Esophagus squamous epithelium (tissue), 5 donors: ENCODE results near the gene MUC3A. TPM values are rescaled to one million over a fixed set of nuclear protein-coding genes. Genes with fewer than 3 reads are reported as not detected.

Experiments used
- DNase-seq: peaks from one replicate; lab custom pipeline; 2025; lab: John Stamatoyannopoulos, UW
- H3K27ac ChIP-seq, 4 donors: fragments of 200-600 bp; sonication (generic); one replicate each; pipeline ENCODE4 v1.5.1; 2016 to 2019; ENCODE audit warnings: mild to moderate bottlenecking in 1 of 4
- H3K27me3 ChIP-seq, 4 donors: fragments of 200-600 bp; sonication (generic); 1 replicate in 3 of 4; 2 replicates in 1 of 4; pipeline versions ENCODE4 v1.5.1 to v1.6.0; 2017 to 2021; ENCODE audit warnings: antibody characterized with exemption in 1 of 4
- H3K36me3 ChIP-seq, 3 donors: fragments of 200-600 bp; sonication (generic); one replicate each; pipeline ENCODE4 v1.5.1; 2016 to 2019
- H3K4me1 ChIP-seq, 3 donors: fragments of 200-600 bp; sonication (generic); one replicate each; pipeline ENCODE4 v1.5.1; 2017 to 2019
- H3K4me3 ChIP-seq, 4 donors: fragments of 200-600 bp; sonication (generic); 1 replicate in 3 of 4; 2 replicates in 1 of 4; pipeline ENCODE4 v1.5.1; 2016 to 2019; ENCODE audit warnings: mild to moderate bottlenecking in 2 of 4, moderate library complexity in 1 of 4
- H3K9me3 ChIP-seq, 3 donors: fragments of 200-600 bp; sonication (generic); one replicate each; pipeline ENCODE4 v1.5.1; 2016 to 2019
- CTCF ChIP-seq, 6 experiments: fragments of 450-650 bp in 4 of 6; fragments of 200-600 bp in 2 of 6; sonication (generic) in 2 of 6; IDR thresholded peaks; one replicate each; pipeline ENCODE4 v1.5.1; 2016 to 2019; ENCODE audit warnings: antibody characterized with exemption in 6 of 6, mild to moderate bottlenecking in 4 of 6, moderate library complexity in 4 of 6
- POLR2A ChIP-seq, 4 donors: fragments of 450-650 bp; IDR thresholded peaks; one replicate each; pipeline ENCODE4 v1.6.1; 2017; ENCODE audit warnings: antibody characterized with exemption in 4 of 4, mild to moderate bottlenecking in 4 of 4, moderate library complexity in 3 of 4
- WGBS, 2 donors: methylation state at CpG; one replicate each; pipeline ENCODE4 v1.1.5; 2018; 5-methylcytosine and 5-hydroxymethylcytosine counted together
- intact Hi-C: fragments of 100-400 bp; cut with DNase I; formaldehyde crosslinking; loops from one replicate; pipeline ENCODE4 v1.15.0; 2022
- total RNA-seq, 4 donors: library from RNA; depleted of rRNA; stranded (reverse); fragments of >200 nt; gene quantifications; one replicate each; pipeline ENCODE4 v1.1.0, GENCODE V29; 2016
- donor health status: DM: yes; HTN: yes; CAD: no.

MUC3A gene
- total RNA-seq, 4 donors from 2014 or later: under 0.01 TPM; not detected in 3

- no peak for DNase-seq
- WGBS, 2 donors: 5 to 26% methylated on average over 3 to 4 of the region's 6 CpGs
These were observed 1.8 kb downstream of the MUC3A start for GRCh38 chr7:100951172-100951571.

GRCh38 chr7:100951888-100952560 is 2.7 kb downstream of the MUC3A start:
- WGBS, 2 donors: 60 to 65% methylated on average over 15 of the region's 15 CpGs
- H3K36me3 ChIP-seq: no peaks in the 10 kb centered on the region
- H3K27me3 ChIP-seq: peaks cover 0 to 76% (median 2%) of the 10 kb centered on the region in 4 donors
- H3K9me3 ChIP-seq: no peaks in the 10 kb centered on the region
- intact Hi-C loops: no loop called here
- peaks cover 0 to 4% (median 0%) of the 10 kb centered on the region in 3 donors for H3K4me1 ChIP-seq
- H3K27ac ChIP-seq: no peak overlapping the region
- DNase-seq: no peak
- TF ChIP-seq CTCF (IDR thresholded peaks at IDR 0.05): no peak
- H3K4me3 ChIP-seq: no peak overlapping the region

More at GRCh38 chr7:100951172-100951571, 1.8 kb downstream of the MUC3A start:
- Histone ChIP-seq H3K9me3 (no peaks in the 10 kb centered on the region), H3K4me3 (no peak overlapping the region), H3K27me3 (peaks cover 0 to 82% (median 2%) of the 10 kb centered on the region in 4 donors), H3K4me1 (peaks cover 0 to 4% (median 0%) of the 10 kb centered on the region in 3 donors), H3K27ac (no peak overlapping the region), H3K36me3 (no peaks in the 10 kb centered on the region)
- intact Hi-C loops: no loop called here
- no peak for TF ChIP-seq POLR2A (IDR thresholded peaks at IDR 0.05)
- TF ChIP-seq CTCF (IDR thresholded peaks at IDR 0.05): no peak

- no peaks in the 10 kb centered on the region for H3K9me3 ChIP-seq
- no peak overlapping the region for H3K4me3 ChIP-seq
- TF ChIP-seq CTCF (IDR thresholded peaks at IDR 0.05) (no peak), POLR2A (IDR thresholded peaks at IDR 0.05) (no peak)
- H3K27me3 ChIP-seq: peaks cover 0 to 75% (median 2%) of the 10 kb centered on the region in 4 donors
- intact Hi-C loops: no loop called here
- no peaks in the 10 kb centered on the region for H3K36me3 ChIP-seq
- H3K4me1 ChIP-seq: peaks cover 0 to 4% (median 0%) of the 10 kb centered on the region in 3 donors
- no peak for DNase-seq
- no peak overlapping the region for H3K27ac ChIP-seq
- 37 to 43% methylated on average over 2 of the region's 2 CpGs for WGBS, 2 donors
These were observed 3.3 kb downstream of the MUC3A start for GRCh38 chr7:100952641-100953040.

- no peak overlapping the region for H3K27ac ChIP-seq
- 57 to 59% methylated on average over 11 to 12 of the region's 12 CpGs for WGBS, 2 donors
- no peak for DNase-seq
- H3K36me3 ChIP-seq: no peaks in the 10 kb centered on the region
- no peak for TF ChIP-seq POLR2A (IDR thresholded peaks at IDR 0.05)
- no peak for TF ChIP-seq CTCF (IDR thresholded peaks at IDR 0.05)
- intact Hi-C loops: no loop called here
- no peak overlapping the region for H3K4me3 ChIP-seq
- peaks cover 0 to 73% (median 0%) of the 10 kb centered on the region in 4 donors for H3K27me3 ChIP-seq
- no peaks in the 10 kb centered on the region for H3K4me1 ChIP-seq
- no peaks in the 10 kb centered on the region for H3K9me3 ChIP-seq
These were observed 8.6 kb downstream of the MUC3A start for GRCh38 chr7:100957832-100958421.

GRCh38 chr7:100959894-100960293 is 10.6 kb downstream of the MUC3A start:
- H3K9me3 ChIP-seq: no peaks in the 10 kb centered on the region
- H3K4me3 ChIP-seq: no peak overlapping the region
- peaks cover 0 to 76% (median 7%) of the 10 kb centered on the region in 4 donors for H3K27me3 ChIP-seq
- intact Hi-C loops: no loop called here
- no peak for TF ChIP-seq POLR2A (IDR thresholded peaks at IDR 0.05)
- 60 to 62% methylated on average over 2 of the region's 2 CpGs for WGBS, 2 donors
- no peaks in the 10 kb centered on the region for H3K4me1 ChIP-seq
- H3K27ac ChIP-seq: no peak overlapping the region
- H3K36me3 ChIP-seq: no peaks in the 10 kb centered on the region
- no peak for DNase-seq
